HCT116 (cell line): ENCODE measurements around the gene AARS2. TPM values are rescaled to one million over a fixed set of nuclear protein-coding genes. Genes with fewer than 3 reads are reported as not detected.

Source experiments
- ATAC-seq: fragments of 200-7000 bp; cut with Tn5 transposase; 2 replicates; pipeline ENCODE4 v1.9.1; 2020; ENCODE audit warnings: mild to moderate bottlenecking, moderate library complexity
- BruUV-seq: library from RNA; stranded (reverse); fragments of 400-500 nt; replicated peaks from 2 replicates; lab custom pipeline; 2021; lab: Mats Ljungman, UMichigan
- CTCF ChIA-PET: fragments of 300-600 bp; sonication (Branson Sonifier 250); formaldehyde crosslinking; loops from one replicate; lab custom pipeline; 2021; ENCODE audit warnings: antibody characterized with exemption; lab: Charles Lee
- POLR2A ChIA-PET: fragments of 300-600, 350-600 bp; sonication (Branson Sonifier 250); formaldehyde crosslinking; loops from one replicate; lab custom pipeline; 2021; ENCODE audit warnings: antibody characterized with exemption; lab: Charles Lee
- RAD21 ChIA-PET, 2 experiments: fragments of 300-600 bp; sonication (Branson Sonifier 250); formaldehyde crosslinking; loops; one replicate each; lab custom pipeline; 2023; ENCODE audit warnings: low total read pairs in 2 of 2; ENCODE audit not compliant: uncharacterized antibody in 2 of 2, unreplicated experiment in 2 of 2, low non-redundant PET in 1 of 2; lab: Charles Lee
- DNase-seq: peaks from one replicate; pipeline ENCODE4 v3.0.0-alpha.2; 2010; ENCODE audit warnings: low read depth, low spot score
- H2AFZ ChIP-seq: fragments of 200-600 bp; shearing (Covaris generic), sonication (generic); 2 replicates; pipeline ENCODE4 v1.6.1; 2017; ENCODE audit warnings: low read depth, mixed run types, mixed read lengths, antibody characterized with exemption, low read length; ENCODE audit not compliant: poor library complexity, severe bottlenecking
- H3K27ac ChIP-seq: 2 replicates; pipeline ENCODE4 v1.5.1; 2012; ENCODE audit warnings: low read depth, low read length
- H3K27me3 ChIP-seq: fragments of 200-600 bp; sonication (generic); 2 replicates; pipeline ENCODE4 v1.6.1; 2016; ENCODE audit warnings: mixed run types, low read length, mixed read lengths; ENCODE audit not compliant: insufficient read depth
- H3K36me3 ChIP-seq, 2 experiments: fragments of 200-500 bp in 1 of 2; fragments of 200-600 bp in 1 of 2; sonication (Bioruptor generic) in 1 of 2; sonication (generic) in 1 of 2; 2 replicates each; pipeline versions ENCODE4 v1.5.1 to v1.6.1; 2014 to 2016; ENCODE audit warnings: low read length in 2 of 2, inconsistent platforms in 1 of 2, mixed read lengths in 1 of 2, mixed run types in 1 of 2; ENCODE audit not compliant: insufficient read depth in 2 of 2, control insufficient read depth in 1 of 2
- H3K4me1 ChIP-seq, 2 experiments: fragments of 200-600 bp in 1 of 2; sonication (generic) in 1 of 2; 2 replicates each; pipeline versions ENCODE4 v1.5.1 to v1.6.1; 2012 to 2017; ENCODE audit warnings: low read length in 2 of 2, inconsistent platforms in 1 of 2, mild to moderate bottlenecking in 1 of 2, mixed read lengths in 1 of 2, mixed run types in 1 of 2, moderate library complexity in 1 of 2; ENCODE audit not compliant: insufficient read depth in 2 of 2, control insufficient read depth in 1 of 2
- H3K4me2 ChIP-seq: fragments of 200-600 bp; sonication (generic); 2 replicates; pipeline ENCODE4 v1.6.1; 2017; ENCODE audit warnings: mixed run types, low read length, mixed read lengths
- H3K4me3 ChIP-seq, 2 experiments: fragments of 200-600 bp in 1 of 2; sonication (generic) in 1 of 2; replicated peaks in 1 of 2; 2 replicates each; pipeline ENCODE4 v1.5.1; 2011 to 2016; ENCODE audit warnings: low read length in 2 of 2, control low read depth in 1 of 2, low read depth in 1 of 2, mild to moderate bottlenecking in 1 of 2, mixed read lengths in 1 of 2, mixed run types in 1 of 2
- H3K79me2 ChIP-seq: fragments of 200-600 bp; sonication (generic); 2 replicates; pipeline ENCODE4 v1.6.1; 2017; ENCODE audit warnings: mild to moderate bottlenecking, mixed run types, low read length, moderate library complexity, mixed read lengths; ENCODE audit not compliant: insufficient read depth
- H3K9ac ChIP-seq: fragments of 200-600 bp; sonication (generic); 2 replicates; pipeline ENCODE4 v1.6.1; 2016; ENCODE audit warnings: low read length, mixed read lengths
- H3K9me2 ChIP-seq: fragments of 200-600 bp; sonication (generic), shearing (Covaris generic); 2 replicates; pipeline ENCODE4 v1.6.1; 2017; ENCODE audit warnings: mixed run types, mild to moderate bottlenecking, moderate library complexity; ENCODE audit not compliant: insufficient read depth
- H3K9me3 ChIP-seq, 2 experiments: fragments of 200-500 bp in 1 of 2; fragments of 200-600 bp in 1 of 2; sonication (Bioruptor generic) in 1 of 2; sonication (generic) in 1 of 2; 2 replicates each; pipeline ENCODE4 v1.6.1; 2014 to 2017; ENCODE audit warnings: low read length in 2 of 2, mixed read lengths in 2 of 2, inconsistent platforms in 1 of 2, low read depth in 1 of 2, mild to moderate bottlenecking in 1 of 2, mixed run types in 1 of 2, moderate library complexity in 1 of 2; ENCODE audit not compliant: control insufficient read depth in 1 of 2, insufficient read depth in 1 of 2
- H4K20me1 ChIP-seq: fragments of 200-600 bp; sonication (generic), shearing (Covaris generic); 2 replicates; pipeline ENCODE4 v1.6.1; 2017; ENCODE audit warnings: mixed run types, mild to moderate bottlenecking, moderate library complexity; ENCODE audit not compliant: insufficient read depth
- CBX3 ChIP-seq: IDR thresholded peaks from 2 replicates; pipeline ENCODE4 v1.6.1; 2012; ENCODE audit warnings: low read depth
- CEBPB ChIP-seq: IDR thresholded peaks from 2 replicates; pipeline ENCODE4 v1.6.1; 2012; ENCODE audit warnings: low read depth
- EGR1 ChIP-seq: IDR thresholded peaks from 2 replicates; pipeline ENCODE4 v1.6.1; 2012; ENCODE audit warnings: low read depth
- EZH2phosphoT487 ChIP-seq: fragments of 200-600 bp; IDR thresholded peaks from 2 replicates; pipeline ENCODE4 v1.6.1; 2018; ENCODE audit warnings: antibody characterized with exemption, borderline replicate concordance
- RAD21 ChIP-seq: IDR thresholded peaks from 2 replicates; pipeline ENCODE4 v1.6.1; 2012; ENCODE audit warnings: low read depth, mild to moderate bottlenecking
- SIN3A ChIP-seq: IDR thresholded peaks from 2 replicates; pipeline ENCODE4 v1.6.1; 2012; ENCODE audit warnings: low read depth
- SP1 ChIP-seq: IDR thresholded peaks from 2 replicates; pipeline ENCODE4 v1.6.1; 2012; ENCODE audit warnings: low read depth
- intact Hi-C: fragments of 100-400 bp; cut with micrococcal nuclease; formaldehyde crosslinking; loops from 2 replicates; pipeline ENCODE4 v1.10.0; 2022
- total RNA-seq: library from RNA; stranded (reverse); gene quantifications from one replicate; pipeline ENCODE4 v1.2.1, GENCODE V29; 2021; ENCODE audit not compliant: unreplicated experiment
- TF ChIP-seq, protein P1 (sequence below): IDR thresholded peaks from 2 replicates; pipeline ENCODE4 v1.6.1; 2012; ENCODE audit warnings: low read depth
- TF ChIP-seq, protein P2 (sequence below): IDR thresholded peaks from 2 replicates; pipeline ENCODE4 v1.6.1; 2011; ENCODE audit warnings: mild to moderate bottlenecking, low read length, moderate library complexity; ENCODE audit not compliant: insufficient replicate concordance; ENCODE audit errors: extremely low read depth
- TF ChIP-seq, protein P3 (sequence below): IDR thresholded peaks from 2 replicates; pipeline ENCODE4 v1.6.1; 2012

AARS2 gene
- total RNA-seq, 1 experiment from 2014 or later, result 14.9 TPM

DNA sequence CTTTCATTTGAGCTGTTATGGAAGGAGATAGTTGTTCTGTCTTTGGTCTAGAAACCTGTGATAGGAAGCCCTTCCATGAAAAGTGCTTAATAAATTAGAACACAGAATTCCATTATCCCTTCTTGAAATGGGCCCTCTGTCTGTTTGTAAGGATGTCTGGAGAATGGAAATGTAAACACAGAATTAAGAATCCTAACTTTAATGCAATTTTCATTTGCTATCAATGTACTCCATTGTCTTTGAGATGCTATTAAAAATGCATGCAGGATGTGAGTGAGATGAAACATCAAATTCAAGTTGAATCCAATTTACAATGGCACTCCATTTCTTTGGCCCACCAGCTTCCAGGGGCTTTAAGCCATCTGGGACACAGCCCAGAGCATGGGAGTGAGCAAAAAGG, 13.9 kb upstream of the AARS2 start:
- Histone ChIP-seq H3K9me3 (no peaks in the 10 kb centered on the region), H3K9me2 (no peaks in the 10 kb centered on the region), H2AFZ (no peak overlapping the region), H3K4me3 (no peak overlapping the region), H3K36me3 (no peaks in the 10 kb centered on the region), H3K4me1 (no peaks in the 10 kb centered on the region), H3K27ac (no peak overlapping the region), H3K9ac (no peak overlapping the region), H4K20me1 (no peaks in the 10 kb centered on the region), H3K27me3 (peaks cover 10% of the 10 kb centered on the region; the same call in 1 of the 2 replicates), H3K79me2 (no peaks in the 10 kb centered on the region), H3K4me2 (no peak overlapping the region)
- TF ChIP-seq, protein P1, sequence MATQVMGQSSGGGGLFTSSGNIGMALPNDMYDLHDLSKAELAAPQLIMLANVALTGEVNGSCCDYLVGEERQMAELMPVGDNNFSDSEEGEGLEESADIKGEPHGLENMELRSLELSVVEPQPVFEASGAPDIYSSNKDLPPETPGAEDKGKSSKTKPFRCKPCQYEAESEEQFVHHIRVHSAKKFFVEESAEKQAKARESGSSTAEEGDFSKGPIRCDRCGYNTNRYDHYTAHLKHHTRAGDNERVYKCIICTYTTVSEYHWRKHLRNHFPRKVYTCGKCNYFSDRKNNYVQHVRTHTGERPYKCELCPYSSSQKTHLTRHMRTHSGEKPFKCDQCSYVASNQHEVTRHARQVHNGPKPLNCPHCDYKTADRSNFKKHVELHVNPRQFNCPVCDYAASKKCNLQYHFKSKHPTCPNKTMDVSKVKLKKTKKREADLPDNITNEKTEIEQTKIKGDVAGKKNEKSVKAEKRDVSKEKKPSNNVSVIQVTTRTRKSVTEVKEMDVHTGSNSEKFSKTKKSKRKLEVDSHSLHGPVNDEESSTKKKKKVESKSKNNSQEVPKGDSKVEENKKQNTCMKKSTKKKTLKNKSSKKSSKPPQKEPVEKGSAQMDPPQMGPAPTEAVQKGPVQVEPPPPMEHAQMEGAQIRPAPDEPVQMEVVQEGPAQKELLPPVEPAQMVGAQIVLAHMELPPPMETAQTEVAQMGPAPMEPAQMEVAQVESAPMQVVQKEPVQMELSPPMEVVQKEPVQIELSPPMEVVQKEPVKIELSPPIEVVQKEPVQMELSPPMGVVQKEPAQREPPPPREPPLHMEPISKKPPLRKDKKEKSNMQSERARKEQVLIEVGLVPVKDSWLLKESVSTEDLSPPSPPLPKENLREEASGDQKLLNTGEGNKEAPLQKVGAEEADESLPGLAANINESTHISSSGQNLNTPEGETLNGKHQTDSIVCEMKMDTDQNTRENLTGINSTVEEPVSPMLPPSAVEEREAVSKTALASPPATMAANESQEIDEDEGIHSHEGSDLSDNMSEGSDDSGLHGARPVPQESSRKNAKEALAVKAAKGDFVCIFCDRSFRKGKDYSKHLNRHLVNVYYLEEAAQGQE, result no peak
- no peak for TF ChIP-seq EGR1
- no peak for TF ChIP-seq CEBPB
- TF ChIP-seq, protein P2, sequence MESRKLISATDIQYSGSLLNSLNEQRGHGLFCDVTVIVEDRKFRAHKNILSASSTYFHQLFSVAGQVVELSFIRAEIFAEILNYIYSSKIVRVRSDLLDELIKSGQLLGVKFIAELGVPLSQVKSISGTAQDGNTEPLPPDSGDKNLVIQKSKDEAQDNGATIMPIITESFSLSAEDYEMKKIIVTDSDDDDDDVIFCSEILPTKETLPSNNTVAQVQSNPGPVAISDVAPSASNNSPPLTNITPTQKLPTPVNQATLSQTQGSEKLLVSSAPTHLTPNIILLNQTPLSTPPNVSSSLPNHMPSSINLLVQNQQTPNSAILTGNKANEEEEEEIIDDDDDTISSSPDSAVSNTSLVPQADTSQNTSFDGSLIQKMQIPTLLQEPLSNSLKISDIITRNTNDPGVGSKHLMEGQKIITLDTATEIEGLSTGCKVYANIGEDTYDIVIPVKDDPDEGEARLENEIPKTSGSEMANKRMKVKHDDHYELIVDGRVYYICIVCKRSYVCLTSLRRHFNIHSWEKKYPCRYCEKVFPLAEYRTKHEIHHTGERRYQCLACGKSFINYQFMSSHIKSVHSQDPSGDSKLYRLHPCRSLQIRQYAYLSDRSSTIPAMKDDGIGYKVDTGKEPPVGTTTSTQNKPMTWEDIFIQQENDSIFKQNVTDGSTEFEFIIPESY, result no peak
- TF ChIP-seq SIN3A, result no peak
- no peak for TF ChIP-seq RAD21
- TF ChIP-seq, protein P3, sequence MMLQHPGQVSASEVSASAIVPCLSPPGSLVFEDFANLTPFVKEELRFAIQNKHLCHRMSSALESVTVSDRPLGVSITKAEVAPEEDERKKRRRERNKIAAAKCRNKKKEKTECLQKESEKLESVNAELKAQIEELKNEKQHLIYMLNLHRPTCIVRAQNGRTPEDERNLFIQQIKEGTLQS, result no peak
- TF ChIP-seq EZH2phosphoT487, result no peak
- no peak for TF ChIP-seq CBX3
- TF ChIP-seq SP1, result no peak
- no TSS peak for BruUV-seq
- no peak for ATAC-seq
- DNase-seq, result no peak
- POLR2A ChIA-PET, result no interaction called here
- RAD21 ChIA-PET, result no interaction called here
- intact Hi-C loops, result no loop called here
- CTCF ChIA-PET, result interaction anchor here (1.0 kb wide), 1 partner anchor 14 kb away, joined by 5 read pairs; the partner anchor contains the start of gene AARS2
